Epithelial cell of proximal tubule (primary cell): ENCODE results near the gene METTL16. TPM values are rescaled to one million over a fixed set of nuclear protein-coding genes. Genes with fewer than 3 reads are reported as not detected.

ENCODE experiments used
- DNase-seq: peaks from one replicate; pipeline ENCODE4 v3.0.0-alpha.2; 2011; ENCODE audit warnings: low read depth
- H3K4me3 ChIP-seq: 2 replicates; pipeline ENCODE4 v1.5.1; 2011; ENCODE audit warnings: low read depth, mild to moderate bottlenecking, low read length
- CTCF ChIP-seq: conservative IDR thresholded peaks from 2 replicates; pipeline ENCODE4 v1.5.1; 2012; ENCODE audit warnings: low read depth, mild to moderate bottlenecking, low read length
- total RNA-seq: library from RNA; depleted of rRNA; stranded (reverse); fragments of >200 nt; gene quantifications from 2 replicates; pipeline ENCODE4 v1.2.3, GENCODE V29; 2015

The METTL16 gene
- total RNA-seq, 1 donor from 2014 or later, result 18.0 TPM

DNA sequence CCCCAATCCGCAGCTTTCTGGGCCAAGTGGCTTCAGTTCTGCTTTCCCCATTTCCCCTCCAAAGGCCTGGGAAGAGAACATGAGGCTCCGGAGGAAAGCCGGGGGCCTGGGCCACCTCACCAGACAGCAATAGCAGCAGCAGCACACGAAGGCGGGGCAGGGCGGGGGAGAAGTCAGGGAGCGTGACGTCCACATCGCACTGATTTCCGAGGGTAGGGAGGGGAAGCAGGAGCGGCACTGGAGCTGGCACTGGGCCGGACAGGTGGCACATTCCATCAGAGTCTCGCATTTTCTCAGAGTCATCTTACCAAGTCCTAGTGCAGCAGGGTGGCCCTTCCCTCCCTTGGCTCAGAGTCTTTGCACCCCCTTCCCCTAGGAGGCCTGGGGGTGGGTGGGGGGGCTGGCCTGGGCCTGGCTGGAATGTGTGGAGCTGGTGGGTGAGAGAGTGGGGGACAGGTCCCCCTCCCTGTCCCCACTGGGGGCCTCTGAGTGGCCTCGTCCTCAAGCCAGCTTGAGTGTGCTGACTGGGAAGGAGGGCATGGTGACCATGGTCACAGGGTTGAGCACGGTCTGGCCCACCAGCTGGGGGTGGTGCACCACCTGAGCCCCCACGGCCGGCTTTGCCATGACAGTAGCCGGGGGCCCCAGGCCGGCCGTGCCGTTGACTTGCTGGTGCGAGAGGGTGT lies 125.1 kb downstream of the METTL16 start:
- no peak for DNase-seq
- H3K4me3 ChIP-seq, result no peak overlapping the region
- TF ChIP-seq CTCF, result no peak

- TF ChIP-seq CTCF, result no peak
- no peak for DNase-seq
- H3K4me3 ChIP-seq, result no peak overlapping the region
Measured at GRCh38 chr17:2385240-2386210, 126.2 kb downstream of the METTL16 start.

DNA sequence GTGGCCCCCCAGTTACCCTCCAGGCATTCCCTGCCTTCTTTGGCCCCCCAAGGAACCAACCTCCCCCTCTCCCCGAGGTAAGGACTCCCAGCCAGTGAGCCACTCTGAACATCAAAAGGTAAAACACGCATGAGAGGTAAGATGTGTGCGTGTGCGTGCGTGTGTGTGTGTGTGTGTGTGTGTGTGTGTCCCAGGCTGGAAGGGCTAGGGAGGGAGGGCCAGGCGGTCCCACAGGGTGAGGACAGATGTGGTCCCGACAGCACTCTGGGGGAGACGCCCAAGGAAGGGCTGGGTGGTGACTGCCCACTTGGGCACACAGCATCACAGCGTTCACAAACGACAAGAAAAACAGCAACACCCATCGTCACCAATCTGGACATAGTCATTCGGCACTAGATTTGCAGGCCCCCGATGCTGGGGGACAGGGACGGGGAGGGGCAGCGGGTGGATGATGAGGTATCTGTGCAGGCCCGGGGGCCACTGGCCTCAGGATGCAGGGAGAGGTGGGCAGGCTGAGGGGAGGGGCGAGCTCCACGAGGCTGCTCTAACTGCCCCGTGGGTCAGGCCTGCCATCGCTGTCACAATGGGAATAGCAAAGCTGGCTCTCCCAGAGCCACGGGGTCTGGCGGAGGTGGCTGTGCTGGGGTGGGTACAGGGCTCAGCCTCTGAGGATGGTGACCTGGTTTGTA lies 127.1 kb downstream of the METTL16 start:
- DNase-seq, result no peak
- H3K4me3 ChIP-seq, result no peak overlapping the region
- TF ChIP-seq CTCF, result no peak

DNA sequence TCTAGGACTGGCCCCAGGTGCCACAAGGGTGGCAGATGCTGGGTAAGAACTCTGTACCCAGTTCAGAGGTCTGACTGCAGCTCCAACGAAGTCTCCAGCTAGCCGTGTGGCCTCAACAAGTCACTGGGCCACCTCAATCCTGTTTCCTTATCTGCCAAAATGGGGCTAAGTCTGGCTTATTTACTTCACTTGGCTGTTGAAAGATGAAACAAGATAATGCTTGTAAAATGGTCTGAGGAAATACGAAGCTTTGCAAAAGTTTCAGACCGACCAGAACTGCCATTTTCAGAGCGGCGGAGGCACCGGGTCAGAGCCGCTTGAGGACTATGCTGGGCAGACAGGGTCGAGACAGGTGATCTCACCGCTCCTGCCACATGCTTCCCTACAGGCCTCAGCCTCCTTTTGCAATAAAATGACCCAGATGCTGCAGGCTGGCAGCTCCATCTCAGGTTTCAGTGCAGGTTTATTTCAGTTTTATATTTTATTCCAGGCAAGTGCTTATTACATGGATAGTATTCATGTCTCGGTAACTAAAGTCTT lies 128.0 kb downstream of the METTL16 start:
- H3K4me3 ChIP-seq, result no peak overlapping the region
- no peak for DNase-seq
- TF ChIP-seq CTCF, result no peak

GRCh38 chr17:2380950-2381649 lies 130.6 kb downstream of the METTL16 start:
- no peak for DNase-seq
- TF ChIP-seq CTCF, result no peak
- no peak overlapping the region for H3K4me3 ChIP-seq

GRCh38 chr17:2380226-2380922 lies 131.3 kb downstream of the METTL16 start:
- no peak overlapping the region for H3K4me3 ChIP-seq
- no peak for TF ChIP-seq CTCF
- no peak for DNase-seq
